ENCODE data around the gene SASH3.

GRCh38 chrX:129760155-129760554 lies 19.6 kb upstream of the SASH3 start:
- TF ChIP-seq CTCF (IDR thresholded peaks at IDR 0.05) (no peak), MAFK (IDR thresholded peaks at IDR 0.05; ENCODE audit: partially characterized antibody) (no peak), POLR2A (IDR thresholded peaks at IDR 0.05; ENCODE audit: low read length) (no peak), RAD21 (conservative IDR thresholded peaks at IDR 0.05 in 1 of 2, IDR thresholded peaks at IDR 0.05 in 1 of 2) (no peak), JUNB (IDR thresholded peaks at IDR 0.05) (no peak), FOSB (CRISPR knock-in tag; IDR thresholded peaks at IDR 0.05) (no peak), REST (IDR thresholded peaks at IDR 0.05) (no peak)
